Measurements from ENCODE around the gene CD276. TPM values are rescaled to one million over a fixed set of nuclear protein-coding genes. Genes with fewer than 3 reads are reported as not detected.

Gene CD276
- polyA plus RNA-seq, 4 donors: 7.8 to 86.5 (median 25.5) TPM

DNA sequence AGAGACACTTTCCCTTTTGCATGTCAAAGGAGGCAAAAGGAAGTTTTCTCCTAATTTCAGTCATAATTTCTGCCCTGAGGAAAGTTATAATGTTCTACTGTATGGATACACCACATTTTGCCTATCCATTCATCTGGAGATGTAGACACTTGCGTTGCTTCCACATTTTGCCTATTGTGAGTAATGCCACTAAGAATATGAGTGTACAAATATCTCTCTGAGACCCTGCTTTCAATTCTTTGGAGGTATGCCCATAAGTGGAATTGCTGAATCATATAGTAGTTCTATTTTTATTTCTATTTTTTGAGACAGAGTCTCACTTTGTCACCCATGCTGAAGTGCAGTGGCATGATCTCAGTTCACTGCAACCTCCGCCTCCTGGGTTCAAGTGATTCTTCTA is 3.6 kb upstream of the CD276 start:
- no peak overlapping the region for H3K27ac ChIP-seq (ENCODE audit: low read depth in 1 of 3, low read length in 2 of 3)
- 75 to 94% (median 83%) methylated on average over 2 of the region's 2 CpGs for WGBS, 3 donors
- H3K4me3 ChIP-seq (ENCODE audit: low read depth in 1 of 3, low read length in 3 of 3): no peak overlapping the region
- no peaks in the 10 kb centered on the region for H3K9me3 ChIP-seq (ENCODE audit: control insufficient read depth in 2 of 2, insufficient read depth in 1 of 2, low read depth in 1 of 2, low read length in 1 of 2)
- H3K4me1 ChIP-seq (ENCODE audit: control insufficient read depth in 3 of 3, insufficient read depth in 2 of 3, low read depth in 1 of 3, low read length in 2 of 3): peaks cover 0 to 11% (median 0%) of the 10 kb centered on the region in 3 donors
- no peak for FAIRE-seq
- H3K36me3 ChIP-seq (ENCODE audit: control insufficient read depth in 3 of 3, insufficient read depth in 2 of 3, low read depth in 1 of 3, low read length in 3 of 3): no peaks in the 10 kb centered on the region
- DNase-seq: no peak
- H3K27me3 ChIP-seq (ENCODE audit: control insufficient read depth in 3 of 3, insufficient read depth in 3 of 3, low read length in 3 of 3): no peaks in the 10 kb centered on the region

- Histone ChIP-seq H3K4me1 (ENCODE audit: control insufficient read depth in 3 of 3, insufficient read depth in 2 of 3, low read depth in 1 of 3, low read length in 2 of 3) (peaks cover 0 to 16% (median 0%) of the 10 kb centered on the region in 3 donors), H3K27me3 (ENCODE audit: control insufficient read depth in 3 of 3, insufficient read depth in 3 of 3, low read length in 3 of 3) (no peaks in the 10 kb centered on the region), H3K4me3 (ENCODE audit: low read depth in 1 of 3, low read length in 3 of 3) (no peak overlapping the region), H3K9me3 (ENCODE audit: control insufficient read depth in 2 of 2, insufficient read depth in 1 of 2, low read depth in 1 of 2, low read length in 1 of 2) (no peaks in the 10 kb centered on the region), H3K27ac (ENCODE audit: low read depth in 1 of 3, low read length in 2 of 3) (no peak overlapping the region), H3K36me3 (ENCODE audit: control insufficient read depth in 3 of 3, insufficient read depth in 2 of 3, low read depth in 1 of 3, low read length in 3 of 3) (no peaks in the 10 kb centered on the region)
- WGBS, 3 donors: 53 to 55% (median 54%) methylated on average over 3 of the region's 3 CpGs
- DNase-seq (no peak), FAIRE-seq (no peak)
Observed at GRCh38 chr15:73681063-73681462, 3.1 kb upstream of the CD276 start.

DNA sequence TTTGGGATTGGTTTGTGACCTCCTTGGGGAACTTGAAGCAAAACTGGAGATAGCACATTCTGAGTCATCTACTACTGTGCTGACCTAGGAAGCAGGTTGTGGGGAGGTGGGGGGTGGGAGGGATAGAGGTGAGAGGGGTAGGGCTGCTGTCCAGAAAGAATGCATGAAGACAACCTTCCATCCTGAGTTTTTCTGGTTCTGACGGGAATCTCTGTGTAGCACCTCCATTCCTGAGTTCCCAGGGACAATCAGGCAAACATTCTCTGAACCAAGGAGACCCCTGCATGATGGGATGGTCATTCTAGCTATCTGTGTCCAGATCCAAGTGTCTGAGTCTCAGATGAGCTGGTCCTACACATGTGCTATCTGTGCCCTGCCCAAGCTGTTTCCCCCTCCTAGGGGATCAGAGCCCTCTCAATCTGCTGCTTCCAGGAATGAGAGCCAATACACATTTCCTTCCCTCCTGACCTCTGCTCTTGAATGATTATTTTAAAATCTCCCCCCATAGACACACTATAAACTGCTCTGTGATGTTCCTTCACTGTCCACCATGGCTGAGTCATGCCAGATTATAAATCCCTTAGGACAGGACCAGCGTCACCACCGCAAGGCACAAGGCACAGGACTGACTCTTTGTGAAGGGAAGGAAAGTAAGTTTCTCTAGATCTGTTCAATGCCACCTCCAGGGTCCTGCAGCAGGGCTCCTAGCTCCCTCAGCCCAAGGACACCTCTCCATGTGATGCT is 2.2 kb upstream of the CD276 start:
- H3K27me3 ChIP-seq (ENCODE audit: control insufficient read depth in 3 of 3, insufficient read depth in 3 of 3, low read length in 3 of 3): no peaks in the 10 kb centered on the region
- peaks cover 0 to 19% (median 4%) of the 10 kb centered on the region in 3 donors for H3K4me1 ChIP-seq (ENCODE audit: control insufficient read depth in 3 of 3, insufficient read depth in 2 of 3, low read depth in 1 of 3, low read length in 2 of 3)
- H3K27ac ChIP-seq (ENCODE audit: low read depth in 1 of 3, low read length in 2 of 3): no peak overlapping the region
- no peaks in the 10 kb centered on the region for H3K9me3 ChIP-seq (ENCODE audit: control insufficient read depth in 2 of 2, insufficient read depth in 1 of 2, low read depth in 1 of 2, low read length in 1 of 2)
- DNase-seq (no peak), FAIRE-seq (no peak)
- no peaks in the 10 kb centered on the region for H3K36me3 ChIP-seq (ENCODE audit: control insufficient read depth in 3 of 3, insufficient read depth in 2 of 3, low read depth in 1 of 3, low read length in 3 of 3)
- H3K4me3 ChIP-seq (ENCODE audit: low read depth in 1 of 3, low read length in 3 of 3): no peak overlapping the region
- WGBS, 3 donors: 65 to 76% (median 69%) methylated on average over 3 of the region's 3 CpGs

- no peaks in the 10 kb centered on the region for H3K9me3 ChIP-seq (ENCODE audit: control insufficient read depth in 2 of 2, insufficient read depth in 1 of 2, low read depth in 1 of 2, low read length in 1 of 2)
- no peaks in the 10 kb centered on the region for H3K27me3 ChIP-seq (ENCODE audit: control insufficient read depth in 3 of 3, insufficient read depth in 3 of 3, low read length in 3 of 3)
- no peak for DNase-seq
- WGBS, 3 donors: 63 to 78% (median 72%) methylated on average over 14 of the region's 14 CpGs
- H3K4me3 ChIP-seq (ENCODE audit: low read depth in 1 of 3, low read length in 3 of 3): no peak overlapping the region
- H3K4me1 ChIP-seq (ENCODE audit: control insufficient read depth in 3 of 3, insufficient read depth in 2 of 3, low read depth in 1 of 3, low read length in 2 of 3): peaks cover 0 to 19% (median 6%) of the 10 kb centered on the region in 3 donors
- H3K27ac ChIP-seq (ENCODE audit: low read depth in 1 of 3, low read length in 2 of 3): no peak overlapping the region
- no peak for FAIRE-seq
- peaks cover 0 to 5% (median 0%) of the 10 kb centered on the region in 3 donors for H3K36me3 ChIP-seq (ENCODE audit: control insufficient read depth in 3 of 3, insufficient read depth in 2 of 3, low read depth in 1 of 3, low read length in 3 of 3)
Observed at GRCh38 chr15:73682600-73683090, 1.5 kb upstream of the CD276 start.

GRCh38 chr15:73683257-73683776 is 866 bp upstream of the CD276 start:
- Histone ChIP-seq H3K36me3 (ENCODE audit: control insufficient read depth in 3 of 3, insufficient read depth in 2 of 3, low read depth in 1 of 3, low read length in 3 of 3) (peaks cover 0 to 7% (median 0%) of the 10 kb centered on the region in 3 donors), H3K27ac (ENCODE audit: low read depth in 1 of 3, low read length in 2 of 3) (peak overlapping the region in 2 of 3 donors; percentile 7 to 39), H3K9me3 (ENCODE audit: control insufficient read depth in 2 of 2, insufficient read depth in 1 of 2, low read depth in 1 of 2, low read length in 1 of 2) (no peaks in the 10 kb centered on the region), H3K4me3 (ENCODE audit: low read depth in 1 of 3, low read length in 3 of 3) (peak overlapping the region in 1 of 3 donors; percentile 43), H3K4me1 (ENCODE audit: control insufficient read depth in 3 of 3, insufficient read depth in 2 of 3, low read depth in 1 of 3, low read length in 2 of 3) (peaks cover 0 to 19% (median 6%) of the 10 kb centered on the region in 3 donors), H3K27me3 (ENCODE audit: control insufficient read depth in 3 of 3, insufficient read depth in 3 of 3, low read length in 3 of 3) (no peaks in the 10 kb centered on the region)
- no peak for DNase-seq
- FAIRE-seq: no peak
- WGBS, 3 donors: 54 to 56% (median 54%) methylated on average over 7 of the region's 7 CpGs

GRCh38 chr15:73684581-73685455 is 635 bp downstream of the CD276 start:
- H3K36me3 ChIP-seq (ENCODE audit: control insufficient read depth in 3 of 3, insufficient read depth in 2 of 3, low read depth in 1 of 3, low read length in 3 of 3): peaks cover 0 to 7% (median 0%) of the 10 kb centered on the region in 3 donors
- H3K27ac ChIP-seq (ENCODE audit: low read depth in 1 of 3, low read length in 2 of 3): peak overlapping the region; percentile 34 to 46 (median 36)
- WGBS, 3 donors: 2 to 6% (median 5%) methylated on average over 42 to 52 of the region's 52 CpGs
- FAIRE-seq (no peak), DNase-seq (peak in 1 of 2 donors; percentile 21)
- no peaks in the 10 kb centered on the region for H3K27me3 ChIP-seq (ENCODE audit: control insufficient read depth in 3 of 3, insufficient read depth in 3 of 3, low read length in 3 of 3)
- H3K4me1 ChIP-seq (ENCODE audit: control insufficient read depth in 3 of 3, insufficient read depth in 2 of 3, low read depth in 1 of 3, low read length in 2 of 3): peaks cover 0 to 19% (median 6%) of the 10 kb centered on the region in 3 donors
- H3K4me3 ChIP-seq (ENCODE audit: low read depth in 1 of 3, low read length in 3 of 3): peak overlapping the region; percentile 73 to 84 (median 76)
- H3K9me3 ChIP-seq (ENCODE audit: control insufficient read depth in 2 of 2, insufficient read depth in 1 of 2, low read depth in 1 of 2, low read length in 1 of 2): no peaks in the 10 kb centered on the region

DNA sequence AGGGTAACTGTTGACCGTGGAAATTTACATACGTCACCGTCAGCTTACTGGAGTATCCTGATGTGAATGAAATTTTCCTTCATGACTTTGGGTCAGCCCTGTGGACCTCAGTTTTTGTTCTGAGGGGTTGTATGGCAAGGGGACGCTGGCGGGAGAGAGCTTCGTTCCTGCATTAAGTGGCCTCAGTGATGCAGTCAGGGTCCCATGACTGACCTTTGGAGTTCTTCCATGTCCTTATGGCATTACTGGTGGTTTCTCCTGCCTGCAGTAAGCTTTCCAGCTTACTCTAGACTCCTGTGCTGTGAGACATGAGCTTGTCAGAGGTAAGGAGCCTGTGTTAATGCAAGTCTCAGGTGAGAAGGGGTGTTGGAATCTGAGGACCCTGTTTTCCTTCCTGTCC is 1.8 kb downstream of the CD276 start:
- peaks cover 0 to 19% (median 6%) of the 10 kb centered on the region in 3 donors for H3K4me1 ChIP-seq (ENCODE audit: control insufficient read depth in 3 of 3, insufficient read depth in 2 of 3, low read depth in 1 of 3, low read length in 2 of 3)
- H3K4me3 ChIP-seq (ENCODE audit: low read depth in 1 of 3, low read length in 3 of 3): no peak overlapping the region
- H3K27me3 ChIP-seq (ENCODE audit: control insufficient read depth in 3 of 3, insufficient read depth in 3 of 3, low read length in 3 of 3): no peaks in the 10 kb centered on the region
- FAIRE-seq (no peak), DNase-seq (no peak)
- H3K27ac ChIP-seq (ENCODE audit: low read depth in 1 of 3, low read length in 2 of 3): no peak overlapping the region
- peaks cover 0 to 10% (median 0%) of the 10 kb centered on the region in 3 donors for H3K36me3 ChIP-seq (ENCODE audit: control insufficient read depth in 3 of 3, insufficient read depth in 2 of 3, low read depth in 1 of 3, low read length in 3 of 3)
- H3K9me3 ChIP-seq (ENCODE audit: control insufficient read depth in 2 of 2, insufficient read depth in 1 of 2, low read depth in 1 of 2, low read length in 1 of 2): peaks cover 0 to 2% of the 10 kb centered on the region in 2 donors
- 81 to 93% (median 81%) methylated on average over 6 of the region's 6 CpGs for WGBS, 3 donors

DNA sequence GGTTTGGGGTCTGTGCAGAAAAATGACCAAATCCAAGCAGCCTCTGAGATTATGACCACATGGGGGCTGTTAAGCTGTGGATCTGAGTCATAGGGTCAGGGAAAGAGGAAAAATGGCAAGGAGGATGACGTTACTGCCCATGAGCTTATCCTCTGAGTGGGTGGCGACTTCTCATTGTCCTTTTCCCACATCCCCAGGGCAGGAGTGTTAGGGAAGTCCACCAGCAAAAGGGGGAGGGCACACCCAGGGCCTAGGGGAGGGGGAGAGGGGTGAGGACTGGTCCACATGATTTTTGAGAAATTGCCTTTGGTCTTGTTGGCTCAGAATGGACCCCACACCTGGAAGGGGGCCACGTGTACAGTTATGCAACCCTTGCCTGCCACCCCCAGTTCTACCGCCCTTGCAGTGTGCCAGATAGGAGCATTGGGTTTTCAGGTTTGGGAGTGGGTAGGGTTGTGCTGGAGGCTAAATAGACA is 2.6 kb downstream of the CD276 start:
- Histone ChIP-seq H3K4me3 (ENCODE audit: low read depth in 1 of 3, low read length in 3 of 3) (no peak overlapping the region), H3K27ac (ENCODE audit: low read depth in 1 of 3, low read length in 2 of 3) (peak overlapping the region in 1 of 3 donors; percentile 38), H3K36me3 (ENCODE audit: control insufficient read depth in 3 of 3, insufficient read depth in 2 of 3, low read depth in 1 of 3, low read length in 3 of 3) (peaks cover 0 to 12% (median 0%) of the 10 kb centered on the region in 3 donors), H3K27me3 (ENCODE audit: control insufficient read depth in 3 of 3, insufficient read depth in 3 of 3, low read length in 3 of 3) (no peaks in the 10 kb centered on the region), H3K9me3 (ENCODE audit: control insufficient read depth in 2 of 2, insufficient read depth in 1 of 2, low read depth in 1 of 2, low read length in 1 of 2) (peaks cover 0 to 2% of the 10 kb centered on the region in 2 donors), H3K4me1 (ENCODE audit: control insufficient read depth in 3 of 3, insufficient read depth in 2 of 3, low read depth in 1 of 3, low read length in 2 of 3) (peaks cover 0 to 19% (median 6%) of the 10 kb centered on the region in 3 donors)
- DNase-seq (no peak), FAIRE-seq (no peak)
- 56 to 65% (median 65%) methylated on average over 4 of the region's 4 CpGs for WGBS, 3 donors

All from small intestine (tissue), 7 donors.